ENCODE data around the gene LOXHD1. TPM values are rescaled to one million over a fixed set of nuclear protein-coding genes. Genes with fewer than 3 reads are reported as not detected.

LOXHD1 gene
- polyA plus RNA-seq, 6 donors from 2014 or later: not detected

DNA sequence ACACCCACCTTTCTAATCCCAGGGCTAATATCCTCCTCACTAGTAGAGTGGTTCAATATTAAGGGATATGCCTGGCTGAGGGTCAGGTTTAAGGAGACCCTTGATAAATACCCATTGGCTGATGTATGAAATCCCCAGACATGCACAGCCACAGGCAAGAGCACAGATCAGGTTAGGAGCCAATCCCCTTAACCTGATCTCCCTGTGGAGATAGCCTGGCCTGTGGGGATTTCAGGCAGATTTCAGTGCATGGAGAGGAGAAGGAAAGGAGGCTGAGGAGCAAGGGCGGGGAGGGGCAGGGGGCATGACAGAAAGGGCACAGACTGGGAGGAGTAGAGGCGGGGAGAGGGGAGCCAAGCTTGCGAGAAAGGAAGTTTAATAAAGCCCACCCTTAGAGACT lies 129.0 kb downstream of the LOXHD1 start:
- H3K4me3 Mint-ChIP-seq: no peak overlapping the region
- DNase-seq (no peak), ATAC-seq (ENCODE audit: low read depth in 2 of 2) (no peak)
- no peak overlapping the region for H3K27ac Mint-ChIP-seq
- H3K9me3 Mint-ChIP-seq: peaks cover 0 to 2% (median 0%) of the 10 kb centered on the region in 7 donors
- H3K4me1 Mint-ChIP-seq: no peaks in the 10 kb centered on the region
- H3K27me3 Mint-ChIP-seq: peaks cover 18 to 23% (median 22%) of the 10 kb centered on the region in 3 donors
- H3K36me3 Mint-ChIP-seq: no peaks in the 10 kb centered on the region

DNA sequence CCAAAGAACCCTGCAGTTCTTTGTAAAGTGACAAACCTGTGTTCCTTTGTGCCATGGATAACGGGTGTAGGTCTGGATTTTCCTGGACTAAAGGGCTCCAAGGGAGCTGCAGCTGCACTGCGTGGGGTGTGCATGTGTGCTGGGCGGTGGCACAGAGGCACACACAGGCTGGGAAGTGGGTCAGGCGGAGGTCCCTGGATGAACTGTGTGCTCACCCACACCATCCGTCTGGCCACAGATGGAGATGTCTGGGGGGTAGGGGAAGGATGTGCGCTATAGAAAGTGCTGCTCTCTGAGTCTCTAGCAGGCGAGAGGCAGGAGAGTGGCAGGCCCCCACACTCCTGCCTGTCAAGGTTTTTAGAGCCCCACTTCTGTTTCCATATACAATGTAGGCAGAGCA lies 137.2 kb downstream of the LOXHD1 start:
- peaks cover 18 to 22% (median 21%) of the 10 kb centered on the region in 3 donors for H3K27me3 Mint-ChIP-seq

DNA sequence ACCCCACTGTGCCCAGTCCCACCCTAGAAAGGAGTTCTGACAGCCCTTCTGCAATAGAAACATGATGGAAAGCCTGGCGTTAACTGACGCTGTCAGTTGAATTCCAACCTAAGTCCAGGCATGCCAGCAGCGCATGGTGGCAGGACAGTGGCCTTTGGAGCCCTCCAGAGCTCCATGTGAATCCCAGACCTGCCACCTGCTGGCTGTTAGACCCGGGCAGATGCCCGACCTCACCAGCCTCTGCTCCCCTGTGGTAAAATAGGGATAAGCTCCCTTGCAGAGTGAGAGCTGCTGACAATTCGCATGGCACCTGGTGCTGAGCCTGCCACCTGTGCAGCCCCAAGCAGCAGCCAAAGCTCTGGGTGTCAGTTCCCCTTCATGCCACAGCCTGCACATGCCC lies 138.6 kb downstream of the LOXHD1 start:
- Mint-ChIP-seq H3K4me3 (no peak overlapping the region), H3K27me3 (peaks cover 14 to 21% (median 18%) of the 10 kb centered on the region in 3 donors), H3K4me1 (no peaks in the 10 kb centered on the region), H3K27ac (no peak overlapping the region), H3K9me3 (peaks cover 0 to 6% (median under 1%) of the 10 kb centered on the region in 7 donors), H3K36me3 (peaks cover 0 to 2% of the 10 kb centered on the region in 2 donors)
- DNase-seq (no peak), ATAC-seq (ENCODE audit: low read depth in 2 of 2) (no peak)

More for the DNA sequence above, 137.2 kb downstream of the LOXHD1 start:
- no peak for ATAC-seq (ENCODE audit: low read depth in 2 of 2)
- peaks cover 0 to 6% (median 0%) of the 10 kb centered on the region in 7 donors for H3K9me3 Mint-ChIP-seq
- no peak for DNase-seq
- H3K4me1 Mint-ChIP-seq: no peaks in the 10 kb centered on the region
- H3K36me3 Mint-ChIP-seq: no peaks in the 10 kb centered on the region
- no peak overlapping the region for H3K27ac Mint-ChIP-seq
- H3K4me3 Mint-ChIP-seq: no peak overlapping the region

DNA sequence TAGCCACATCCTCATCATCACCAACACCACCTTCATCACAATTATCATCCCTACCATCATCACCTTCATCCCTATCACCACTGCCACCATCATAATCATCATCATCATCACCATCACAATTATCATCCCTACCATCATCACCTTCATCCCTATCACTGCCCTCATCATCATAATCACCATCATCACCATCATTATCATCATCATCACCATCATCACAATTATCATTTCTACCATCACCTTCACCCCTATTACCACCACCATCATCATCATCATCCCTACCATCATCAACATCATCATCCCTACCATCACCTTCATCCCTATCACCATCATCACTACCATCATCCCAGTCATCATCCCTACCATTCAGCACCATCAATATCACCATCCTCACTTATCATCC lies 140.5 kb downstream of the LOXHD1 start:
- Mint-ChIP-seq H3K27ac (no peak overlapping the region), H3K4me3 (no peak overlapping the region), H3K9me3 (peaks cover 3 to 14% (median 8%) of the 10 kb centered on the region in 7 donors), H3K36me3 (peaks cover 0 to 8% of the 10 kb centered on the region in 2 donors), H3K4me1 (no peaks in the 10 kb centered on the region), H3K27me3 (peaks cover 13 to 25% (median 18%) of the 10 kb centered on the region in 3 donors)
- ATAC-seq (ENCODE audit: low read depth in 2 of 2) (no peak), DNase-seq (no peak)

DNA sequence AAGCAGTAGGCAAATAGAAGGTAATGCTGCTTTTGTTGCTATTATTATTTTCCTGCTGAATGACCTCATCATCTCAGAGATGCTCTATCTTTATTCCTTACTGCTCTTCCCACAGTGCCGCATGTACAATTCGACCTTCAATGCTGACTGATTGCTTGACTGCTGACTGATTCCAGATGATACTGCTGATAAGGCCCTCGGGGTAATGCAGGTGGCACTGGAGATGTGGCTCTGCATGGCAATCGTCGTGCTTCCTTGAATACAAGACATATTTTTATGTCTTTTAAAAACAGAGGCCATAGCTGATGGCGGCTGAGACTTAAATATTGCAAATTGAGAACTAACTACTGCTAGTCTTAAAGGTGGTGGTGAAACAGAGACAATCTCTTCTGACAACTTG lies 146.6 kb downstream of the LOXHD1 start:
- no peak for DNase-seq
- no peaks in the 10 kb centered on the region for H3K4me1 Mint-ChIP-seq
- no peak overlapping the region for H3K27ac Mint-ChIP-seq
- peaks cover 0 to 8% of the 10 kb centered on the region in 2 donors for H3K36me3 Mint-ChIP-seq
- H3K27me3 Mint-ChIP-seq: peaks cover 0 to 26% (median 0%) of the 10 kb centered on the region in 3 donors
- H3K9me3 Mint-ChIP-seq: peaks cover 3 to 14% (median 5%) of the 10 kb centered on the region in 7 donors
- H3K4me3 Mint-ChIP-seq: no peak overlapping the region
- no peak for ATAC-seq (ENCODE audit: low read depth in 2 of 2)

DNA sequence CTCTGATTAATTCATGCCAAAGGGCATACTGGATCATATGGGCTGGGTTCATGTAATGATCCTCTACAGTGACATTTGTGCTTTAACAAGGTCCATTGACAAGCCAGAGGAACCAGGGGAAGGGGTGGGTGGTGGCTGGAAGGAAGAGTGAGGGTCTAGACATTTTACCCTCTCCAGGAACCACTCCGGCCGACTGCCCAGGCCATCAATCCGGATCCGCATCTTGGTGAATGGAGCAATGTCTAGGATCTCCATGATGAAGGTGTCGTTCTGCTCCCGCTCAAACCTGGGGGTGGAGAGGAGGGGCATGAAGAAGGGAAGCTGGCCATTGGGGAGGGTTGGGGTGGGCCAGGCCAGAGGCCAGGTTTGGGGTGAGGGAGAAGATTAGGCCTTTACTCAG lies 147.5 kb downstream of the LOXHD1 start:
- Mint-ChIP-seq H3K4me3 (no peak overlapping the region), H3K4me1 (no peaks in the 10 kb centered on the region), H3K27ac (no peak overlapping the region), H3K27me3 (peaks cover 0 to 26% (median 0%) of the 10 kb centered on the region in 3 donors), H3K9me3 (peaks cover 3 to 14% (median 5%) of the 10 kb centered on the region in 7 donors), H3K36me3 (peaks cover 0 to 8% of the 10 kb centered on the region in 2 donors)
- ATAC-seq (ENCODE audit: low read depth in 2 of 2): no peak
- no peak for DNase-seq

DNA sequence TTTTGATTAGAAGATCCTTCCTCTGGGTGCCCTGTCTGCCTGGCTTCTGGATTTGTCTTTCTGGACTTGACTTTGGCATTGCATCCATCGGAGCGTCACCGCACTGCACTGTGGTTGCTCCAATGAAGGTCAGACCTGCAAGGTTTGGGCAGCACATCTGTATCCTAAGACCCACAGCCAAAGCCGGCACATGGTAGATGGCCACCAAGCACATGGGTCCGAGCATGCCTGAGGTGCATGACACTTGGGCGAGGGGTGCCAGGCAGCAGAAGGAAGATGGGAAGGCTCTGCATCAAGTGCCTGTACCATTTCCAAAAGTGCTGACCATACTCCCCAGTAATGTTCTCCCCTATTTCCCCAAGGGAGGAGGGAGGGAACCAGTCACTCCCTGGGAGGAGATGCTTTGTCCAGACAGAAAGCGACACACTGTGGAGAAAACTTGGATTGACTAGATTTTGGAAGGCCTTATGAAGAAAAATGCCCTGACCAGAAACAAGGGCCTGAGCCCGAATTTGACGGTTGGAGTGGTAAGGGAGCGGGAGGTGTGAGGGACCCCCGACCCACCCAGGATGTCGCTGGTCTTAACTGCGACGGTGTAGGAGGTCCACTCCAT lies 149.9 kb downstream of the LOXHD1 start:
- no peak overlapping the region for H3K27ac Mint-ChIP-seq
- no peak for DNase-seq
- no peak for ATAC-seq (ENCODE audit: low read depth in 2 of 2)
- no peak overlapping the region for H3K4me3 Mint-ChIP-seq
- peaks cover 0 to 2% (median under 1%) of the 10 kb centered on the region in 7 donors for H3K9me3 Mint-ChIP-seq
- H3K4me1 Mint-ChIP-seq: no peaks in the 10 kb centered on the region
- H3K27me3 Mint-ChIP-seq: peaks cover 0 to 16% (median 4%) of the 10 kb centered on the region in 3 donors
- no peaks in the 10 kb centered on the region for H3K36me3 Mint-ChIP-seq

DNA sequence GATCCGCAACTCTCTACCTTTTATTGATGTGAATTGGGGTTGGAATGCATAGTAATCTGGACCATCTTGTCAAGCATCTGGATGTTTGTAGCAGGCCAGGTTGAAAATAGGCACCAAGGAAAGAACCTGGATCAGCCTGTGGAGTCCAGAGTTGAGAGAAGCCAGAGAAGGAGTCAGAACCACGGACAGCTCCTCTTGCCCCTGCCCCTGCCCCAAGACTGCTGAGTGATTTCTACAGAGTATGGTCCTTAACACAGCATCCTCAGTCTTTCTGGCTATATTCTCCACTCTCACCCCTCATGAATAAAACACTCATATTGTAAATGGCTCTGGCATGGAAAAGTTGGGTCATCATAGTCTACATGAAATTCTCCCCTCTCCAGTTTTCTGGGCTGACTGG lies 154.6 kb downstream of the LOXHD1 start:
- no peaks in the 10 kb centered on the region for H3K4me1 Mint-ChIP-seq
- ATAC-seq (ENCODE audit: low read depth in 2 of 2): no peak
- H3K36me3 Mint-ChIP-seq: no peaks in the 10 kb centered on the region
- no peak for DNase-seq
- peaks cover 3 to 11% (median 10%) of the 10 kb centered on the region in 3 donors for H3K27me3 Mint-ChIP-seq
- H3K9me3 Mint-ChIP-seq: peaks cover 0 to 2% (median 0%) of the 10 kb centered on the region in 7 donors
- H3K27ac Mint-ChIP-seq: no peak overlapping the region
- H3K4me3 Mint-ChIP-seq: no peak overlapping the region

DNA sequence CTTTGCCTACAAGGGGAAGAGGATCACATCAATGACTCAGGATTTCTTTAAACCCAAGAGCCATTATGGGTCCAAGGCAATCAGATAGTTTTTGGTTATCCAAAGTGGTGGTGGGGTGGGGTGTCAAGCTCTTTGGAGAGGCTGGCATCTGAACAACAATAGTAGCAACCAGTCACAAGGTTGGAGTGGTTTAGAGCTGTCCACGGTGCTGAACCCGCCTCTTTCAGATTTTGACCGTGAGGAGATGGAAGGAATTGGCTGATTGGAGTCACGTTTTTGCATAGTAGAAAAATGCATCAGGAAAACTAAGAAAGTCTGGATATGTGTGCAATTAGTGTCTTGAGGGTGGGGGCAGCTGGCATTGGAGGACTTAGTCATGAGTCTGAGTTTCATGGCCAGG lies 159.9 kb downstream of the LOXHD1 start:
- H3K4me1 Mint-ChIP-seq: no peaks in the 10 kb centered on the region
- H3K36me3 Mint-ChIP-seq: no peaks in the 10 kb centered on the region
- H3K27ac Mint-ChIP-seq: no peak overlapping the region
- peaks cover 10 to 16% (median 12%) of the 10 kb centered on the region in 3 donors for H3K27me3 Mint-ChIP-seq
- H3K4me3 Mint-ChIP-seq: no peak overlapping the region
- H3K9me3 Mint-ChIP-seq: peaks cover 1 to 11% (median 6%) of the 10 kb centered on the region in 7 donors
- DNase-seq (no peak), ATAC-seq (ENCODE audit: low read depth in 2 of 2) (no peak)

DNA sequence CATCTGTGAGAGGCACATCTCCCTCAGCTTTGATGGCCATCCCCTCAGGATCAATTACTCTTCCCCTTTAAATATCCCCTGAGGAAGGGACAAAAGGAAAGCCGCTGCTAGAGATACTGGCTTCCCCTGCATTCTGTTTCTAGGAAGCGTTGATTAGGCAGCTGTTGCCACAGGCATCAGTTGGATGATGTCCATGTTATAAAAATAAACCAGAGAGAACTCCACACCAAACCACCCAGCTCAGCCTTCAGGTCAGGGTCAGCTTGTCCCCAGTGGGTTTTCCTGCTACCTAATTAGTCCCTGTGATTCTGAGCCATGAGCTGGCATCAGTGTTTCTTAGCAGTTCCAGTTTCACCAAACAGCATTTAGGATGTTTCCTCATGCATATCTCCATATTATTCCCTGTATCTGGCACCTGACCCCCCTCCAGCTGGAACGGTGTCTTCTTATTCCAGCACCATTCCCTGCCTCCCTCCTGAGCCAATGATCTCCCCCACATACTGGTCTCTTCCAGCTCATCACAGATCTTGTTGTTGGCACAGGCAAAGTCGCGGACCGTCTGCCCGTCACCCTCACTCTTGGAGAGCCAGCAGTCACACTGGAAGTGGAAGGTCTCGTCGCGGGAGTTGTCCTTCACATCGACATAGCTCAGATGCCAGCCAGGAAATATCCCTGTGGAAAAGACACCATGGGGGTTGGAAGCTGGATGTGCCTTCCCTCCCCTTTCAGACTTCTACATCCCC lies 168.4 kb downstream of the LOXHD1 start:
- DNase-seq: no peak
- Mint-ChIP-seq H3K4me1 (no peaks in the 10 kb centered on the region), H3K27me3 (peaks cover 8 to 23% (median 9%) of the 10 kb centered on the region in 3 donors), H3K36me3 (no peaks in the 10 kb centered on the region), H3K27ac (no peak overlapping the region), H3K9me3 (peaks cover 2 to 16% (median 8%) of the 10 kb centered on the region in 7 donors), H3K4me3 (no peak overlapping the region)
- no peak for ATAC-seq (ENCODE audit: low read depth in 2 of 2)

DNA sequence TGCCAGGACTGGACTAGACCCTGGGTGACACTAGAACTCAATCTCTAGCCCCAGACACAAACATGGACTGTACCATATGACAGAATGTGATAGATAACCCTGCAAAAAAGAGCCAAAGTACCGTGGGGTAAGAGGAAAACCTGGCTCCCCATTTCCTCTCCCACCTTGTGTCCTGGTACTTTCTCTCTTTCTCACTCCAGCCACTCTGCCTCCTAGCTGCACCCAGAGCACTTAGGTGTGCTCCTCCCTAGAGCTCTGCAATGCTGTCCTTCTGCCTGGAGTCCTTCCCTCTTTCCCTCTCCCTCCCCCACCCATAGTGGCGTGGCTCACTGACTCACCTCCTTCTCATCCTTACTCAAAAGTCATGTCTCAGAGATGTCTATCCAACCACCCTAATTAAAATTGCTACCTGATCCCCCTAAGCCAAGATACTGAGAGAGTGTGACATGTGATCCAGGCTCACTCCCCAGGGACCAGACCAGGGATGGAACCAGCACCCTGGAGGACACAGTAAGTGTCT lies 171.3 kb downstream of the LOXHD1 start:
- Mint-ChIP-seq H3K27me3 (peaks cover 8 to 20% (median 8%) of the 10 kb centered on the region in 3 donors), H3K9me3 (peaks cover 1 to 13% (median 6%) of the 10 kb centered on the region in 7 donors), H3K4me1 (no peaks in the 10 kb centered on the region), H3K4me3 (no peak overlapping the region), H3K27ac (no peak overlapping the region), H3K36me3 (no peaks in the 10 kb centered on the region)
- ATAC-seq (ENCODE audit: low read depth in 2 of 2) (no peak), DNase-seq (no peak)

DNA sequence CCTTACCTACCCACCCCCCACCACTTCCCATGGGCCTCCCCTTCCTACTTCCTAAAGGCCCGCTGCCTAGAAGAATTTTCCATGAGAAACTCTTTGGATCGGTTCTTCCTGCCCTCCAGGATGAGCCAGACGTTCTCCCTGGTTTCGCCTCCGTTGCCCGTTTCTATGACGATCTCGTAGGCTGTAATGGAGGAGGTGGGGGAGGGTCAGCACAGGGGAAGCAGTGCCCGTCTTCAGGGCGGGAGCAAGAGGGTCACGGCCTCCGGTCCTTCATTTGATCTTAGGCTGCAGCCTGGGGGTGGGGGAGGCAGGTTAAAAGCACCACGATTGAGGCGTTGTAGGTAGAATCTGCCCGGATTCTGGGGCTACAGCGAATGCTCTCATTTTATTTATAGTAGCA lies 172.0 kb downstream of the LOXHD1 start:
- no peak for ATAC-seq (ENCODE audit: low read depth in 2 of 2)
- no peak for DNase-seq
- H3K4me3 Mint-ChIP-seq: no peak overlapping the region

DNA sequence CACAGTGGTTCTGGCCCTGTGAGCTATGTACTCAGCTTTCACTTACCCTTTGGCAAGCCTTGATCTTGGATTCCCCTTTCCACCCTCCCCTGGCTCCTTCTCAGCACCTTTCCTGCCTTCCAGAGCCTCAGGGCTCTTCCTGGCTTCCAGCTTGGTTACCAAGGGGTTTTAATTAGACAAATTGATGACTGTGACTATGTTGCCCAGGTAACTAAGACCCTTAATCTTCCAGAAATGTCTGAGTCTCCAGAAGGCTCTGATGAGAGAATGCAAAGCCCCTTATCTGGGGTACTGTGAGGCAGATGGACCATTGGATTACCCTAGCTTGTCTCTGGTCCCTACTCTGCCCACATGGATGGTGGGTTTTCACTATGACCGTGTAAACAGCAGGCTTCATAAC lies 174.2 kb downstream of the LOXHD1 start:
- Mint-ChIP-seq H3K9me3 (peaks cover 0 to 13% (median 6%) of the 10 kb centered on the region in 7 donors), H3K36me3 (no peaks in the 10 kb centered on the region), H3K27ac (no peak overlapping the region), H3K4me1 (no peaks in the 10 kb centered on the region), H3K27me3 (peaks cover 8 to 22% (median 14%) of the 10 kb centered on the region in 3 donors), H3K4me3 (no peak overlapping the region)
- ATAC-seq (ENCODE audit: low read depth in 2 of 2) (no peak), DNase-seq (no peak)

More for the DNA sequence above, 172.0 kb downstream of the LOXHD1 start:
- Mint-ChIP-seq H3K9me3 (peaks cover 0 to 13% (median 6%) of the 10 kb centered on the region in 7 donors), H3K36me3 (no peaks in the 10 kb centered on the region), H3K27ac (no peak overlapping the region), H3K27me3 (peaks cover 8 to 22% (median 14%) of the 10 kb centered on the region in 3 donors), H3K4me1 (no peaks in the 10 kb centered on the region)

DNA sequence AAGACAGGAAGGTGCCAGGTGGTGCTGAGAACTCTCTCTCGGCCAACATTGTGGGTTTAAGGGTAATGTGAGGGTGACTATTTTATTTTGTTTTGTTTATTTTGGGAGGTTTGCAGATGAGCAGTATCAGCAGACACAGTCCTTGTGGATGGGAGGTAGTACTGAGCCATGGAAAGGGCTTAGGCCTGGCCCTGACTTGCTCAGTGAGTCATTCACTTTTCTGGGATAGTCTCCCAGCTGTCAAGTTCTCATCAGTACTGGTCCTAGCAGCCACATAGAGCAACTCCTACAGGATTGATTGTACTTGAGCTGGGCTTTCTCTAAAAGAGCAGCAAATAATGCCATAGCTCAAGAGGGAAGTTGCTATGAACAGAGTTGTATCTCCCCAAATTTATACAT lies 175.2 kb downstream of the LOXHD1 start:
- peaks cover 0 to 13% (median 6%) of the 10 kb centered on the region in 7 donors for H3K9me3 Mint-ChIP-seq
- ATAC-seq (ENCODE audit: low read depth in 2 of 2) (no peak), DNase-seq (no peak)
- no peak overlapping the region for H3K4me3 Mint-ChIP-seq
- H3K4me1 Mint-ChIP-seq: no peaks in the 10 kb centered on the region
- peaks cover 8 to 29% (median 16%) of the 10 kb centered on the region in 3 donors for H3K27me3 Mint-ChIP-seq
- H3K36me3 Mint-ChIP-seq: no peaks in the 10 kb centered on the region
- no peak overlapping the region for H3K27ac Mint-ChIP-seq
